Mammary epithelial cell (primary cell): ENCODE results near the gene WFDC5.

Experiments used
- EZH2 ChIP-seq: IDR thresholded peaks from 2 replicates; pipeline ENCODE4 v1.6.1; 2012; ENCODE audit warnings: low read length, inconsistent platforms, borderline replicate concordance
- TF ChIP-seq, protein P1 (sequence below), 2 donors: IDR thresholded peaks in 1 of 2; conservative IDR thresholded peaks in 1 of 2; 2 replicates each; pipeline ENCODE4 v1.5.1; 2011 to 2012; ENCODE audit warnings: inconsistent platforms in 2 of 2, low read length in 2 of 2, mild to moderate bottlenecking in 2 of 2, control low read depth in 1 of 2, low read depth in 1 of 2; ENCODE audit not compliant: insufficient read depth in 1 of 2; ENCODE audit errors: extremely low read depth in 1 of 2

DNA sequence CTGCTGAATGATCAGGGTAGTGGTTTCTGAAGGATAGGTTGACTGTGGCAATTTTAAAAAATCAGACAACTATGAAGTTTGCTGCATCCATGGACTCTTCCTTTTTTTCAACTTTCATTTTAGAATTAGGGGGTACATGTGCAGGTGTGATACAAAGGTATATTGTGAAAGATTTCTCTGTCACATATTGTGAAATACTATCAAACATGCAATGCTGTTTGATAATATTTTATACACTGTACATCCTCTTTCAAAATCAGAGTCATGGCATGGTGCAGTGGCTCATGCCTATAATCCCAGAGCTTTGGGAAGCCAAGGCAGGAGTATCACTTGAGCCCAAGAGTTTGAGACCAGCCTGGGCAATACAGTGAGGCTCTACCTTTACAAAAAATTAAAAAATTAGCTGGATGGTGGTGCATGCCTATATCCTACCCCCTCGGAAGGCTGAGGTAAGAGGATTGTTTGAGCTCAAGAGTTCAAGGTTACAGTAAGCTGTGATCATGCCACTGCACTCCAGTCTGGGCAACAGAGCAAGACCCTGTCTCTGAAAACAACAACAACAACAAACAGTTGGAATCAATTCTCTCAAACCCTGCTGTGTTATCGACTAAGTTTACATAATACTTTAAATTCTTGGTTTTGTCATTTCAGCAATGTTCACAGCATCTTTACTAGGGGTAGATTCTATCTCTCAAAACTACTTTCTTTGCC, 4.7 kb upstream of the WFDC5 start:
- TF ChIP-seq, protein P1, sequence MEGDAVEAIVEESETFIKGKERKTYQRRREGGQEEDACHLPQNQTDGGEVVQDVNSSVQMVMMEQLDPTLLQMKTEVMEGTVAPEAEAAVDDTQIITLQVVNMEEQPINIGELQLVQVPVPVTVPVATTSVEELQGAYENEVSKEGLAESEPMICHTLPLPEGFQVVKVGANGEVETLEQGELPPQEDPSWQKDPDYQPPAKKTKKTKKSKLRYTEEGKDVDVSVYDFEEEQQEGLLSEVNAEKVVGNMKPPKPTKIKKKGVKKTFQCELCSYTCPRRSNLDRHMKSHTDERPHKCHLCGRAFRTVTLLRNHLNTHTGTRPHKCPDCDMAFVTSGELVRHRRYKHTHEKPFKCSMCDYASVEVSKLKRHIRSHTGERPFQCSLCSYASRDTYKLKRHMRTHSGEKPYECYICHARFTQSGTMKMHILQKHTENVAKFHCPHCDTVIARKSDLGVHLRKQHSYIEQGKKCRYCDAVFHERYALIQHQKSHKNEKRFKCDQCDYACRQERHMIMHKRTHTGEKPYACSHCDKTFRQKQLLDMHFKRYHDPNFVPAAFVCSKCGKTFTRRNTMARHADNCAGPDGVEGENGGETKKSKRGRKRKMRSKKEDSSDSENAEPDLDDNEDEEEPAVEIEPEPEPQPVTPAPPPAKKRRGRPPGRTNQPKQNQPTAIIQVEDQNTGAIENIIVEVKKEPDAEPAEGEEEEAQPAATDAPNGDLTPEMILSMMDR (conservative IDR thresholded peaks at IDR 0.05 in 1 of 2, IDR thresholded peaks at IDR 0.05 in 1 of 2; ENCODE audit: extremely low read depth in 1 of 2, insufficient read depth in 1 of 2, low read depth in 1 of 2, low read length in 2 of 2), result no peak
- TF ChIP-seq EZH2, result no peak
